Fibroblast of lung (primary cell): ENCODE results near the gene FABP6. TPM values are rescaled to one million over a fixed set of nuclear protein-coding genes. Genes with fewer than 3 reads are reported as not detected.

ENCODE experiments used
- DNase-seq, 2 donors: peaks; one replicate each; pipeline versions ENCODE4 v3.0.0 to v3.0.0-alpha.2; 2010; ENCODE audit warnings: low read depth in 2 of 2
- H2AFZ ChIP-seq: 2 replicates; pipeline ENCODE4 v1.5.1; 2012; ENCODE audit warnings: low read length, control low read depth, inconsistent platforms
- H3K27ac ChIP-seq: 2 replicates; pipeline ENCODE4 v1.5.1; 2011; ENCODE audit warnings: low read length, control low read depth; ENCODE audit not compliant: insufficient read depth
- H3K27me3 ChIP-seq: 2 replicates; pipeline ENCODE4 v1.5.1; 2011; ENCODE audit warnings: mild to moderate bottlenecking, low read length; ENCODE audit not compliant: control insufficient read depth, insufficient read depth
- H3K36me3 ChIP-seq: 2 replicates; pipeline ENCODE4 v1.5.1; 2011; ENCODE audit warnings: low read length; ENCODE audit not compliant: control insufficient read depth, insufficient read depth
- H3K4me1 ChIP-seq: 2 replicates; pipeline ENCODE4 v1.5.1; 2011; ENCODE audit warnings: low read length; ENCODE audit not compliant: control insufficient read depth, insufficient read depth; ENCODE audit errors: extremely low read depth
- H3K4me2 ChIP-seq: 2 replicates; pipeline ENCODE4 v1.5.1; 2011; ENCODE audit warnings: low read length, control low read depth; ENCODE audit not compliant: insufficient read depth; ENCODE audit errors: extremely low read depth
- H3K4me3 ChIP-seq, 4 experiments: fragments of 200-600 bp in 1 of 4; sonication (generic) in 1 of 4; replicated peaks in 1 of 4; 2 replicates each; pipeline ENCODE4 v1.5.1; 2011 to 2016; ENCODE audit warnings: low read length in 4 of 4, low read depth in 3 of 4, mild to moderate bottlenecking in 3 of 4, control low read depth in 2 of 4, inconsistent platforms in 1 of 4, mixed read lengths in 1 of 4; ENCODE audit not compliant: insufficient read depth in 1 of 4; ENCODE audit errors: control extremely low read depth in 1 of 4
- H3K79me2 ChIP-seq: 2 replicates; pipeline ENCODE4 v1.5.1; 2012; ENCODE audit warnings: mild to moderate bottlenecking, low read length, inconsistent platforms; ENCODE audit not compliant: control insufficient read depth, insufficient read depth
- H3K9ac ChIP-seq: 2 replicates; pipeline ENCODE4 v1.5.1; 2011; ENCODE audit warnings: mild to moderate bottlenecking, low read length, control low read depth; ENCODE audit not compliant: insufficient read depth
- H3K9me3 ChIP-seq: 2 replicates; pipeline ENCODE4 v1.5.1; 2012; ENCODE audit warnings: low read depth, low read length; ENCODE audit not compliant: control insufficient read depth, insufficient read depth
- H4K20me1 ChIP-seq: 2 replicates; pipeline ENCODE4 v1.5.1; 2011; ENCODE audit warnings: low read length; ENCODE audit not compliant: control insufficient read depth, insufficient read depth; ENCODE audit errors: extremely low read depth
- CTCF ChIP-seq, 2 donors: IDR thresholded peaks in 1 of 2; conservative IDR thresholded peaks in 1 of 2; 1 replicate in 1 of 2; 2 replicates in 1 of 2; pipeline ENCODE4 v1.5.1; 2011 to 2012; ENCODE audit warnings: low read length in 2 of 2, control low read depth in 1 of 2, inconsistent platforms in 1 of 2, low read depth in 1 of 2, mild to moderate bottlenecking in 1 of 2
- EZH2 ChIP-seq: IDR thresholded peaks from 2 replicates; pipeline ENCODE4 v1.5.1; 2012; ENCODE audit warnings: low read length, control low read depth, mild to moderate bottlenecking; ENCODE audit errors: missing control alignments
- polyA plus RNA-seq, 2 donors: library from polyadenylated mRNA; depleted of rRNA in 1 of 2; stranded (reverse) in 1 of 2; unstranded in 1 of 2; fragments of >200 nt; gene quantifications; 2 replicates each; pipeline ENCODE4 v1.2.1, GENCODE V29; 2011 to 2012; ENCODE audit warnings: missing spikeins in 1 of 2
- total RNA-seq: library from RNA; depleted of rRNA; stranded (reverse); fragments of >200 nt; gene quantifications from 2 replicates; pipeline ENCODE4 v1.2.1, GENCODE V29; 2014

The FABP6 gene
- total and polyA plus RNA-seq, 2 donors (not counting 1 experiment from before 2014, with no cell fraction given), result not detected

- no peak for TF ChIP-seq CTCF (conservative IDR thresholded peaks at IDR 0.05 in 1 of 2, IDR thresholded peaks at IDR 0.05 in 1 of 2; ENCODE audit: low read depth in 1 of 2, low read length in 2 of 2)
- TF ChIP-seq EZH2, result no peak
- Histone ChIP-seq H2AFZ (no peak overlapping the region), H3K36me3 (no peaks in the 10 kb centered on the region), H3K9ac (no peak overlapping the region), H3K79me2 (no peaks in the 10 kb centered on the region), H3K27ac (no peak overlapping the region), H3K4me2 (no peak overlapping the region), H3K9me3 (no peaks in the 10 kb centered on the region), H3K27me3 (no peaks in the 10 kb centered on the region), H3K4me3 (no peak overlapping the region), H4K20me1 (no peaks in the 10 kb centered on the region), H3K4me1 (no peaks in the 10 kb centered on the region)
- no peak for DNase-seq
These were observed 8.2 kb upstream of the FABP6 start for GRCh38 chr5:160221082-160221481.

GRCh38 chr5:160227012-160227411 lies 2.3 kb upstream of the FABP6 start:
- Histone ChIP-seq H3K36me3 (no peaks in the 10 kb centered on the region), H3K4me1 (no peaks in the 10 kb centered on the region), H3K9me3 (no peaks in the 10 kb centered on the region), H4K20me1 (no peaks in the 10 kb centered on the region), H3K27ac (no peak overlapping the region), H3K4me2 (no peak overlapping the region), H3K9ac (no peak overlapping the region), H2AFZ (no peak overlapping the region), H3K4me3 (no peak overlapping the region), H3K27me3 (no peaks in the 10 kb centered on the region), H3K79me2 (no peaks in the 10 kb centered on the region)
- no peak for DNase-seq
- TF ChIP-seq CTCF (conservative IDR thresholded peaks at IDR 0.05 in 1 of 2, IDR thresholded peaks at IDR 0.05 in 1 of 2; ENCODE audit: low read depth in 1 of 2, low read length in 2 of 2) (no peak), EZH2 (no peak)

GRCh38 chr5:160230686-160231527 lies 1.6 kb downstream of the FABP6 start:
- TF ChIP-seq EZH2, result no peak
- TF ChIP-seq CTCF (conservative IDR thresholded peaks at IDR 0.05 in 1 of 2, IDR thresholded peaks at IDR 0.05 in 1 of 2; ENCODE audit: low read depth in 1 of 2, low read length in 2 of 2), result no peak
- Histone ChIP-seq H3K4me2 (no peak overlapping the region), H2AFZ (no peak overlapping the region), H3K4me1 (no peaks in the 10 kb centered on the region), H4K20me1 (no peaks in the 10 kb centered on the region), H3K36me3 (no peaks in the 10 kb centered on the region), H3K9me3 (no peaks in the 10 kb centered on the region), H3K79me2 (no peaks in the 10 kb centered on the region), H3K4me3 (no peak overlapping the region), H3K9ac (no peak overlapping the region), H3K27me3 (no peaks in the 10 kb centered on the region), H3K27ac (no peak overlapping the region)
- DNase-seq, result peak; percentile 5 to 84
